Activated T-helper 1 cell treated with anti-CD3 and anti-CD28 coated beads, Interleukin-12 subunit alpha, Interleukin-12 subunit beta, Interleukin-2, Interleukin-4 antibody, amounts not matched to agents 30 ng/mL and 10 ng/mL and 1 ng/mL, durations not matched to agents 14 hours and 24 hours and 36 hours (primary cell): ENCODE measurements around the gene SMR3A. TPM values are rescaled to one million over a fixed set of nuclear protein-coding genes. Genes with fewer than 3 reads are reported as not detected.

ENCODE experiments used
- DNase-seq: peaks from one replicate; pipeline ENCODE4 v3.0.0; 2021; ENCODE audit warnings: low spot score
- H3K27ac Mint-ChIP-seq: one replicate; pipeline ENCODE4 v1.8.0; 2021; ENCODE audit warnings: mild to moderate bottlenecking, mixed read lengths
- H3K27me3 Mint-ChIP-seq: one replicate; pipeline ENCODE4 v1.8.0; 2022; ENCODE audit warnings: mild to moderate bottlenecking, moderate library complexity, mixed read lengths; ENCODE audit not compliant: insufficient read depth
- H3K36me3 Mint-ChIP-seq: one replicate; pipeline ENCODE4 v1.8.0; 2021; ENCODE audit warnings: low read depth, mixed read lengths
- H3K4me1 Mint-ChIP-seq: one replicate; pipeline ENCODE4 v1.8.0; 2021; ENCODE audit warnings: low read depth, mixed read lengths
- H3K4me3 Mint-ChIP-seq: one replicate; pipeline ENCODE4 v1.8.0; 2021; ENCODE audit warnings: mild to moderate bottlenecking, moderate library complexity, mixed read lengths
- H3K9me3 Mint-ChIP-seq: one replicate; pipeline ENCODE4 v1.8.0; 2021; ENCODE audit warnings: mixed read lengths
- intact Hi-C: fragments of 100-400 bp; cut with micrococcal nuclease; formaldehyde crosslinking; loops from one replicate; pipeline ENCODE4 v1.15.1; 2024
- total RNA-seq: library from RNA; stranded (reverse); gene quantifications from 2 replicates; pipeline ENCODE4 v1.2.3, GENCODE V29; 2022

The SMR3A gene
- total RNA-seq, 1 donor from 2014 or later, result not detected

- intact Hi-C loops, result no loop called here
- no peak overlapping the region for H3K4me3 Mint-ChIP-seq
- H3K4me1 Mint-ChIP-seq, result no peaks in the 10 kb centered on the region
- H3K36me3 Mint-ChIP-seq, result no peaks in the 10 kb centered on the region
- H3K27me3 Mint-ChIP-seq, result no peaks in the 10 kb centered on the region
- no peaks in the 10 kb centered on the region for H3K9me3 Mint-ChIP-seq
- H3K27ac Mint-ChIP-seq, result no peak overlapping the region
- no peak for DNase-seq
Observed at GRCh38 chr4:70380578-70380977, 20.0 kb downstream of the SMR3A start.

- intact Hi-C loops, result no loop called here
- H3K4me1 Mint-ChIP-seq, result no peaks in the 10 kb centered on the region
- H3K4me3 Mint-ChIP-seq, result no peak within 1 kb of the TSS
- no peaks in the 10 kb centered on the region for H3K36me3 Mint-ChIP-seq
- H3K27me3 Mint-ChIP-seq, result no peaks in the 10 kb centered on the region
- H3K27ac Mint-ChIP-seq, result no peak within 1 kb of the TSS
- H3K9me3 Mint-ChIP-seq, result no peaks in the 10 kb centered on the region
- no peak for DNase-seq
Observed at GRCh38 chr4:70382691-70383181, 22.2 kb downstream of the SMR3A start, which contains the start of gene SMR3B. Gene SMR3B (plus strand): TSS chr4:70383131. CDS start chr4:70384511, 1,380 bp downstream.

- intact Hi-C loops, result no loop called here
- H3K9me3 Mint-ChIP-seq, result no peaks in the 10 kb centered on the region
Observed at GRCh38 chr4:70392057-70392776, 31.7 kb downstream of the SMR3A start.

GRCh38 chr4:70397580-70397979, 37.0 kb downstream of the SMR3A start, which contains the start of gene OPRPN:
Gene OPRPN (plus strand): TSS chr4:70397940. CDS start chr4:70399286, 1,346 bp downstream.
- H3K4me1 Mint-ChIP-seq, result no peaks in the 10 kb centered on the region
- H3K4me3 Mint-ChIP-seq, result no peak within 1 kb of the TSS
- no peaks in the 10 kb centered on the region for H3K36me3 Mint-ChIP-seq
- H3K9me3 Mint-ChIP-seq, result no peaks in the 10 kb centered on the region
- H3K27me3 Mint-ChIP-seq, result no peaks in the 10 kb centered on the region
- H3K27ac Mint-ChIP-seq, result no peak within 1 kb of the TSS
- intact Hi-C loops, result no loop called here
- DNase-seq, result no peak

More at GRCh38 chr4:70392057-70392776, 31.7 kb downstream of the SMR3A start:
- no peak overlapping the region for H3K4me3 Mint-ChIP-seq
- DNase-seq, result no peak
- H3K4me1 Mint-ChIP-seq, result no peaks in the 10 kb centered on the region
- no peak overlapping the region for H3K27ac Mint-ChIP-seq
- no peaks in the 10 kb centered on the region for H3K36me3 Mint-ChIP-seq
- no peaks in the 10 kb centered on the region for H3K27me3 Mint-ChIP-seq

GRCh38 chr4:70399319-70399718, 38.8 kb downstream of the SMR3A start:
- H3K27me3 Mint-ChIP-seq, result no peaks in the 10 kb centered on the region

GRCh38 chr4:70402762-70403161, 42.2 kb downstream of the SMR3A start:
- no peak overlapping the region for H3K4me3 Mint-ChIP-seq
- no peaks in the 10 kb centered on the region for H3K9me3 Mint-ChIP-seq
- no peak for DNase-seq
- H3K4me1 Mint-ChIP-seq, result no peaks in the 10 kb centered on the region
- intact Hi-C loops, result no loop called here
- no peaks in the 10 kb centered on the region for H3K36me3 Mint-ChIP-seq
- no peaks in the 10 kb centered on the region for H3K27me3 Mint-ChIP-seq
- H3K27ac Mint-ChIP-seq, result no peak overlapping the region

More at GRCh38 chr4:70399319-70399718, 38.8 kb downstream of the SMR3A start:
- no peaks in the 10 kb centered on the region for H3K9me3 Mint-ChIP-seq
- H3K27ac Mint-ChIP-seq, result no peak overlapping the region
- no peaks in the 10 kb centered on the region for H3K36me3 Mint-ChIP-seq
- H3K4me3 Mint-ChIP-seq, result no peak overlapping the region
- no peaks in the 10 kb centered on the region for H3K4me1 Mint-ChIP-seq
- intact Hi-C loops, result no loop called here
- DNase-seq, result no peak

- no peaks in the 10 kb centered on the region for H3K36me3 Mint-ChIP-seq
- no peaks in the 10 kb centered on the region for H3K4me1 Mint-ChIP-seq
- no peak for DNase-seq
- intact Hi-C loops, result no loop called here
- H3K27ac Mint-ChIP-seq, result no peak overlapping the region
- no peak overlapping the region for H3K4me3 Mint-ChIP-seq
- no peaks in the 10 kb centered on the region for H3K9me3 Mint-ChIP-seq
- H3K27me3 Mint-ChIP-seq, result no peaks in the 10 kb centered on the region
Observed at GRCh38 chr4:70405765-70406164, 45.2 kb downstream of the SMR3A start.

Other genes with a start within 250 kb of the SMR3A start
- not detected in 2 replicates for gene PRR27, start 206.5 kb upstream of the SMR3A start, total RNA-seq
- gene ODAM, start 165.0 kb upstream of the SMR3A start, total RNA-seq, result not detected in 2 replicates
- gene FDCSP, start 134.6 kb upstream of the SMR3A start, total RNA-seq, result not detected in 2 replicates
- not detected in 2 replicates for gene CSN3, start 118.2 kb upstream of the SMR3A start, total RNA-seq
- not detected in 2 replicates for gene CABS1, start 25.8 kb upstream of the SMR3A start, total RNA-seq
- not detected in 2 replicates for gene SMR3B, start 22.4 kb downstream of the SMR3A start, total RNA-seq
- not detected in 2 replicates for gene OPRPN, start 37.2 kb downstream of the SMR3A start, total RNA-seq
- gene MUC7, start 111.4 kb downstream of the SMR3A start, total RNA-seq, result not detected in 2 replicates
- not detected in 2 replicates for gene AMTN, start 157.8 kb downstream of the SMR3A start, total RNA-seq
- gene AMBN, start 231.5 kb downstream of the SMR3A start, total RNA-seq, result not detected in 2 replicates